T-helper 1 cell treated with Interleukin-12 subunit alpha and Interleukin-12 subunit beta and Interleukin-4 antibody, amounts not matched to agents 30 μg/mL and 1 μg/mL, for 36 hours (primary cell): ENCODE measurements around the gene EVA1A.

Source experiments
- H3K27ac Mint-ChIP-seq: one replicate; pipeline ENCODE4 v1.8.0; 2021; ENCODE audit warnings: mild to moderate bottlenecking, mixed read lengths
- H3K27me3 Mint-ChIP-seq: one replicate; pipeline ENCODE4 v1.8.0; 2021; ENCODE audit warnings: low read depth, mixed read lengths
- H3K36me3 Mint-ChIP-seq: one replicate; pipeline ENCODE4 v1.8.0; 2021; ENCODE audit warnings: low read depth, mixed read lengths
- H3K4me1 Mint-ChIP-seq: one replicate; pipeline ENCODE4 v1.8.0; 2021; ENCODE audit warnings: low read depth, mixed read lengths
- H3K4me3 Mint-ChIP-seq: one replicate; pipeline ENCODE4 v1.8.0; 2021; ENCODE audit warnings: mild to moderate bottlenecking, moderate library complexity, mixed read lengths
- H3K9me3 Mint-ChIP-seq: one replicate; pipeline ENCODE4 v1.8.0; 2021; ENCODE audit warnings: mixed read lengths

The EVA1A gene

GRCh38 chr2:75573145-75573878 is 12.6 kb upstream of the EVA1A start:
- no peaks in the 10 kb centered on the region for H3K36me3 Mint-ChIP-seq
- no peaks in the 10 kb centered on the region for H3K27me3 Mint-ChIP-seq
- H3K4me1 Mint-ChIP-seq = no peaks in the 10 kb centered on the region
- no peak overlapping the region for H3K27ac Mint-ChIP-seq
- no peaks in the 10 kb centered on the region for H3K9me3 Mint-ChIP-seq
- H3K4me3 Mint-ChIP-seq = no peak overlapping the region

- Mint-ChIP-seq H3K36me3 (no peaks in the 10 kb centered on the region), H3K4me3 (no peak overlapping the region), H3K4me1 (no peaks in the 10 kb centered on the region), H3K27me3 (peaks cover 5% of the 10 kb centered on the region), H3K9me3 (no peaks in the 10 kb centered on the region), H3K27ac (no peak overlapping the region)
These were observed 11.1 kb upstream of the EVA1A start for GRCh38 chr2:75571730-75572430.

- Mint-ChIP-seq H3K27me3 (peaks cover 5% of the 10 kb centered on the region), H3K9me3 (no peaks in the 10 kb centered on the region), H3K36me3 (no peaks in the 10 kb centered on the region), H3K27ac (no peak overlapping the region), H3K4me1 (peaks cover 2% of the 10 kb centered on the region), H3K4me3 (no peak overlapping the region)
These were observed 10.4 kb upstream of the EVA1A start for GRCh38 chr2:75570948-75571729.

DNA sequence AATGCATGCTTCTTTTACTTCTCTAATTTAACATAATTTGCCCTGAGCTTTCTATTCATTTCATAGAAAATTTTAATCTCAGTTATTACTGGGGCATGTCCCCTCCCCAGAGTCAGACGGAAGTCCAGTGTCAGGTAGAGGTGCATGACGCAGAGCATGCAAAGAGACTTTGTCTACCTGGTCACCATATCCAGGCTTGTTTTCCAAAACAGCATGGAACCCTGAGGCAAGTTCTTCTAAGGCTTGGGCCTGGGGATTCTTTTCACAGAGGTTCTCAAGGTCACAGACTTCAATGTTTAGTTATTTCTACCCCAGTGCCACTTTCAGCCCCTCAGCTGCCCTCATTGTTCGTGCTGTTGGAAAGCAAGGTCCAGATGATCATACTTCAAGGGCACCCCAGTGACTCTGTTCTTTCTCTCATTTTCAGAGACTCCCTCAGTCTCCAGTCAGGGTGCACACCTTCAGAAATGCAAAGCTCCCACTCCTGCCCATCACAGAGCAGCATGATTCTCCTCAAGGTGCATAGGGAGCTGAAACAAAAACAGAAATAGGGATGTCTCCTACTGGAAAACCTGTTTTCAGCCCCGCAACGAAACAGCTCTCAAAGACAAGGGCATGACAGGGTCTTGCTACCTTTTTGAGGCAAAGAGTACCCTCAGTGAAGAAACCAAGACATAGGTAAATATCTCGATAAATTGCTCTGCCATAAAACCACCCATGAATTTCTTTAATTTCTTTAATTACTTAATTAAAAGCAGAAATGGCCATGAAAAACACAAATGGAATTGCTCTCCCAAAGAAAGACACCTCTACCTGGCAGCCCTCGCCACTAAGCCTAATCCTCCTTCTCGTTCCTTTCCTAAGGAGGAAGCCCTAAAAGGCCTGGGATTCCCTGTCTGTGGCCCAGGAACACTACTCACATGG is 9.5 kb upstream of the EVA1A start:
- Mint-ChIP-seq H3K27ac (no peak overlapping the region), H3K9me3 (no peaks in the 10 kb centered on the region), H3K4me3 (no peak overlapping the region), H3K27me3 (peaks cover 8% of the 10 kb centered on the region), H3K36me3 (no peaks in the 10 kb centered on the region), H3K4me1 (peaks cover 2% of the 10 kb centered on the region)

DNA sequence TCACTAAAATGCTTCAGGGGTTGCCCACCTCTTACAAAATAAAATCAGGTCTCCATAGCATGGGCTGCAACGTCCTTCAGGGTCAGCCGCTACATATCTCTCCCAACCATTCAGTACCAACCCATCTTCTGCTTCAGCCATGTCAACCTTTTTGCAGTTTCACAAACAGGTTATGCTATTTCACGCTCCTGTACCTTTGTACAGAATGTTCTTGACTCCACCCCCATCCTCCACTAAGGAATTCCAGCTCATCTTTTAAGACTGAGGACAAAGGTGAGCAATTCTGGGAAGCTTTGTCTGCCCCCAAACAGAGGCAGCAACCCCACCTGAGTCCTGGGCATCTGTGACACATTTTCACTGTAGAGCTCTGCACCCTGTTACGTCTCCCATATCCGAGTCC is 8.8 kb upstream of the EVA1A start:
- no peaks in the 10 kb centered on the region for H3K9me3 Mint-ChIP-seq
- no peaks in the 10 kb centered on the region for H3K36me3 Mint-ChIP-seq
- H3K27me3 Mint-ChIP-seq = peaks cover 14% of the 10 kb centered on the region
- peaks cover 2% of the 10 kb centered on the region for H3K4me1 Mint-ChIP-seq
- no peak overlapping the region for H3K27ac Mint-ChIP-seq
- H3K4me3 Mint-ChIP-seq = no peak overlapping the region

DNA sequence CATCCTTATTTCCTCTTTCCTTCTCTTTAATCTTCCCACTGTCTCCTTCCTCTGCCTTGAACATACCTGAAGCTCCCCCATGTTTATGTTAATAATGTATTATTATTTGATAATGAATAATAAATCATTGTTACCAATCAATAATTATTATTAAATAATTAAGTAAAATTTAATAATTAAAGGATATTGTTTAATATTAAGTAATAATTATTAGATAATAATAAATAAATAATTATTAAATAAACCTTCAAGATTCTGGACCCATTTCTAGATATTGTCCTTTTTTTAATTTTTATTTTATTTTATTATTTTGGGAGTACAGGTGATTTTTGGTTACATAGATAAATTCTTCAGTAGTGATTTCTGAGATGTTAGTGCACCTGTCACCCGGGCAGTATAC is 7.4 kb upstream of the EVA1A start:
- no peaks in the 10 kb centered on the region for H3K9me3 Mint-ChIP-seq
- peaks cover 2% of the 10 kb centered on the region for H3K4me1 Mint-ChIP-seq
- H3K4me3 Mint-ChIP-seq = no peak overlapping the region
- no peaks in the 10 kb centered on the region for H3K36me3 Mint-ChIP-seq
- H3K27me3 Mint-ChIP-seq = peaks cover 22% of the 10 kb centered on the region
- H3K27ac Mint-ChIP-seq = no peak overlapping the region

DNA sequence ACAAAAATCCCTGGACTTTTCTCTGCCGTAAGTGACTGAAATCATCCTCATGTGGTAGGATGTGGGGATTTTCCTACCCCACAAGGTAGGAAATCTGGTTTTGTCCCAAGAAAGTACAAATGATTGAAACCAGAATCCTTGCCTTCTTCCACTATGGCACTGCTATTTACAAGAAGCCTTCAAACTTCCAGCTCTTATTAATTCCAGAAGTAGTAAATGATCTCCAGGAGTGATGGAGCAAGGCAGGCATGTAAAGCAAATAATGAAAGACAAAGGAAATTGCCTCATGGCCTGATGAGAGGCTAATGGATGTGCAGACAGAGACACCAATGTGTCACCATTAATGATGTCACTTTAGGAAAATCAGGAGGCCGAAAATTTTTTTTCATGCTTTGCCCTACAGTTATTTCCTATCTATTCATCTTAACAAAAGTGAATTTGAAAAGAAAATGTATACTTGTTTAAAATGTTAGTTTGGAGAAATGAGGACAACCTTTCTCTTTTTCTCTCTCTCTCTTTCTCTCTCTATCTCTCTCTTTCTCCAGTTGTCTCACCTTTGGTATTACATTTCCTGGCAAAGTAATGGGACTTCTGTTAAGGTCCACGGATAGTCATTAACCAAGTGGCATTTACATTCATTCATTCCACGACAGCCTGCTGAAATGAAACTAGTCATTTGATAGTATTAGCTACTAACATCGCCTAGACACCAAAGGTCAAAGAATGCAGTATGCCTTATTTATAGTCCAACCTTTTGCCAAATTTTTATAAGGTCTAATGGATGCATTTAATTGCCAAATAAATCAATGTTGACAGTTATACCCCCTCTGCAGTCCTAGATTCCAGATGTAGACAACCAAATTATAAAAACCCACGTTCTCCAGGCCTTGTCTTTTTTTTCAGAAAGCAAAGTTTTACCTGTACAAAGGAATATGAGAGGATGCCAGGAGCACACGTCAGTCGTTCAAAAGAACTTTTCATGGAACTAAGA is 5.0 kb upstream of the EVA1A start:
- H3K36me3 Mint-ChIP-seq = no peaks in the 10 kb centered on the region
- peaks cover 40% of the 10 kb centered on the region for H3K27me3 Mint-ChIP-seq
- no peaks in the 10 kb centered on the region for H3K9me3 Mint-ChIP-seq
- H3K4me1 Mint-ChIP-seq = peaks cover 7% of the 10 kb centered on the region
- H3K27ac Mint-ChIP-seq = no peak overlapping the region
- no peak overlapping the region for H3K4me3 Mint-ChIP-seq

DNA sequence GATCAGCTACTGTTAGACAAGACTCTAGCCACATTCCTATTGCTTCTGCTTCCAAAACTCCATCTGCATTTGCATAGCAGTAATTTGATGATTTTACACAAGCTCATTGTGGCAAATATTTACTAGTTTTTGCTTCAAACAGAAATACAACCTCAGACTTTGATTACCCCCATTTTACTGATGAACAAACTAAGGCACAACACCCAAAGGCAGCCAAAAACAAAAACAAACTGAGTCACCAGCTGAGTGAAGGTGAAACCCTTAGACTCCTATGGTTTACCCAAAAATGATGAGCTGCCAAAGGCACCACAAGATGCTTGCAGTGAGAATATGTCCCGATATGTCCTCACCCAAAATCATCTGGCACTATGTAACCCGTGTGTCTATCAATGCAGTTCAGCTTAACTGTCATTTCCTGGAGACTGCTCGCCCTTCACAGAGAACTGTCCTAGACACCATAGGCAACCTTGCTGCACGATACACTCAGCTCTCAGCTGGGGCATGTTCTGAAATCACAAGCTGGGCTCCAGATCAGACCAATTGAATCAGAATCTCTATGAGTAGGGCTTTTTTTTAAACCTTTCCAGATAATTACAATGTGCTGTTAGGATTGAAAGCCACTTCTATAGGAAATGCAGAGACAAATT is 4.1 kb upstream of the EVA1A start:
- Mint-ChIP-seq H3K4me3 (no peak overlapping the region), H3K27me3 (peaks cover 45% of the 10 kb centered on the region), H3K4me1 (peaks cover 9% of the 10 kb centered on the region), H3K27ac (no peak overlapping the region), H3K36me3 (no peaks in the 10 kb centered on the region), H3K9me3 (no peaks in the 10 kb centered on the region)

- Mint-ChIP-seq H3K9me3 (no peaks in the 10 kb centered on the region), H3K4me1 (peaks cover 9% of the 10 kb centered on the region), H3K36me3 (no peaks in the 10 kb centered on the region), H3K27ac (no peak overlapping the region), H3K27me3 (peaks cover 49% of the 10 kb centered on the region), H3K4me3 (no peak overlapping the region)
These were observed 3.4 kb upstream of the EVA1A start for GRCh38 chr2:75564026-75564688.

GRCh38 chr2:75563591-75563990 is 2.9 kb upstream of the EVA1A start:
- Mint-ChIP-seq H3K27me3 (peaks cover 55% of the 10 kb centered on the region), H3K4me3 (no peak overlapping the region), H3K9me3 (no peaks in the 10 kb centered on the region), H3K4me1 (peaks cover 9% of the 10 kb centered on the region), H3K36me3 (no peaks in the 10 kb centered on the region), H3K27ac (no peak overlapping the region)

- Mint-ChIP-seq H3K27ac (no peak overlapping the region), H3K36me3 (no peaks in the 10 kb centered on the region), H3K27me3 (peaks cover 62% of the 10 kb centered on the region), H3K9me3 (no peaks in the 10 kb centered on the region), H3K4me1 (peaks cover 9% of the 10 kb centered on the region), H3K4me3 (no peak overlapping the region)
These were observed 1.8 kb upstream of the EVA1A start for GRCh38 chr2:75562513-75562864.

DNA sequence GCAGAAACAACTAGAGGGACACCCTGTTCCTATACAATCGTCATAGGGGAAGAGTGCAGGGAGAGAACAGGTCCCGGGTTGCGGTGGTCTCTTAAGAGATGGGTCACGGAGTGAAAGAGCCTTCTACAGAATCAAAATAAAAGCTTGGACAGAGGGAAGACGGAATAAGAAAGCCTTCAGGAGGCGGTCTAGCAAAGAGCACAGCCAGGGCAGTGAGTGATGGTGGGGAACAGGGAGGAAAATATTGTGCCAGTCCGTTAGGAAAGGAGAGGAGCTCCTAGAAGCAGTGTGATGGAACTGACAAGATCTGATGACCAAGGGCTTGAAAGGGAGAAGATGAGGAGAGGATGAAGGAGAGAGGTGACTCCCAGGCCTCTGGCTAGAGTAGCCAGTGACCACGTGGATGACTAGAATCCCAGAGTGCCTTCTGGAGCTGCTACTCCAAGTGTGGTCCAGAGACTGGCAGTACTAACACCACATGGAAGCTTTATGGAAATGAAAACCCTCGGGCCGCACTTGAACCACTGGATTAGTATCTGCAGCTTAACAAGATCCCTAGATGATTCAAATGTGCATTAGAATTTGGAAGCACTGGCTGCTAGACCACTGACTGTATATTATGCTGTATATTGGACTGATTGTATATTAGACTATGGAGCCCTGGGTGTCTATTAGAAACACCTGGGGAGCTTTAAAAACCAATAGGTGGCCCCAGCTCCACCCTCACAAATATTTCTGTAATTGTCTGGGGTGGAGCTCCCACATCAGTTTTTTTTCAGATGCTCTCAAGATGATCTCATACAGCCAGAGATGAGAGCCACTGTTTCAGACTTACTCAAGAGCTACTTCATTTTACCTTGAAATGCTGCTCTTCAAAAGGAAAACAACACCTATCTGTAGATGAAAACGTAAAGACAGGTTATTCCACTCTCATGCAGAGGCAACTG is 1.1 kb upstream of the EVA1A start:
- Mint-ChIP-seq H3K9me3 (no peaks in the 10 kb centered on the region), H3K27me3 (peaks cover 60% of the 10 kb centered on the region), H3K4me3 (no peak overlapping the region), H3K36me3 (no peaks in the 10 kb centered on the region), H3K27ac (no peak overlapping the region), H3K4me1 (peaks cover 9% of the 10 kb centered on the region)
